Gastroesophageal sphincter (tissue), 3 donors: Measurements from ENCODE around the gene IL33.

ENCODE experiments used
- CTCF ChIP-seq, 4 experiments: fragments of 200-600 bp in 2 of 4; fragments of 450-650 bp in 2 of 4; sonication (generic) in 1 of 4; IDR thresholded peaks; one replicate each; pipeline ENCODE4 v1.5.1; 2017 to 2019; ENCODE audit warnings: antibody characterized with exemption in 4 of 4, mild to moderate bottlenecking in 2 of 4, moderate library complexity in 2 of 4
- EP300 ChIP-seq: sonication (generic); formaldehyde crosslinking; IDR thresholded peaks from one replicate; pipeline ENCODE4 v1.6.1; 2017; ENCODE audit warnings: antibody characterized with exemption, mild to moderate bottlenecking
- POLR2AphosphoS5 ChIP-seq: sonication (generic); formaldehyde crosslinking; IDR thresholded peaks from one replicate; pipeline ENCODE4 v1.6.1; 2017; ENCODE audit warnings: antibody characterized with exemption

DNA sequence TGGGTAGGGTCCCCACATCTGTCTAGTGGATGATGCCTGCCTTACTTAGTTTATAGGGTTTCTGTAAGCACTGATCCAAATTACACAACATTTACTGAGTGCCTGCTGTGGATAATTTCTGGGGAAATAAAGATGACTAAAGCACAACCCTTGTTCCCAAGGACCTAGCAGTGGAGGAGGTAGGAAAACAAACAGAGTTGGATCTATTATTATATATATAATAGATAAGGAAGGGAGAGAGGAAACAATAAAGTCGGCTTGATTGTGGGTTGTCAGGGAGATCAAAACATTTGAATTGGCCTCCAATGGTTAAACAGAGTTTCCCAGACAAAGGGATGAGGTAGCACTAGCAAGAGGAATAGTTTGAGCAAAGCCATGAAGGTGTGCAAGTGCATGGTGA, 14.0 kb downstream of the IL33 start:
- TF ChIP-seq CTCF (IDR thresholded peaks at IDR 0.05) (no peak), POLR2AphosphoS5 (no peak), EP300 (no peak)
